Esophagus squamous epithelium (tissue), 4 donors: ENCODE measurements around the gene METTL24.

Experiments
- CTCF ChIP-seq, 6 experiments: fragments of 450-650 bp in 4 of 6; fragments of 200-600 bp in 2 of 6; sonication (generic) in 2 of 6; IDR thresholded peaks; one replicate each; pipeline ENCODE4 v1.5.1; 2016 to 2019; ENCODE audit warnings: antibody characterized with exemption in 6 of 6, mild to moderate bottlenecking in 4 of 6, moderate library complexity in 4 of 6
- POLR2A ChIP-seq, 4 donors: fragments of 450-650 bp; IDR thresholded peaks; one replicate each; pipeline ENCODE4 v1.6.1; 2017; ENCODE audit warnings: antibody characterized with exemption in 4 of 4, mild to moderate bottlenecking in 4 of 4, moderate library complexity in 3 of 4

DNA sequence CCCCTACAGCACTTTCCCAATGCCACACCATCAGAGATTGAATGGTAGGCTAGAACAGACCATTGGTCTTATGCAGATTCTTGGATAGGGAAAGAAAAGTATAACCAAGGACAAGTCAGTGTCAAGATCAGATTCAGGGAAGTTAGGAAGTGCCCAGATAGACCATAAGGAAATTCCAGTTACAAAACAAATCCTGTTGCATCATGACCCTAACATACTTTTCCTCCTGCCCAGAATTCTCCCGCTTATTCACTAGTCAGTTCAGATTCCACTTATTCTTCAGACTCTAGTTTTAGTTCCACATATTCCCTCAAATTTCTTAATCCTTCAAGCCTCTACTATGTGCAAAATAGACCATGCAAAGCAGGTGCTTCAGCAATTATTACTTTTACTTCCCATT, 20.7 kb downstream of the METTL24 start:
- TF ChIP-seq CTCF (IDR thresholded peaks at IDR 0.05) (no peak), POLR2A (IDR thresholded peaks at IDR 0.05) (no peak)
